Bronchial epithelial cell (primary cell): ENCODE measurements around the gene AARS2. TPM values are rescaled to one million over a fixed set of nuclear protein-coding genes. Genes with fewer than 3 reads are reported as not detected.
A peak's percentile ranks its signal among the peaks of the same experiment; 100 is the strongest.
"Not testable (repeated sequence)": the region's sequence is repeated elsewhere in the genome, so short reads cannot be mapped to it uniquely, and the experiment has no call there.

Source experiments
- DNase-seq: peaks from one replicate; pipeline ENCODE4 v3.0.0-alpha.2; 2010; ENCODE audit warnings: low read depth
- FAIRE-seq: peaks from 2 replicates; lab custom pipeline; 2011; peaks lifted over from hg19 to GRCh38; lab: Jason Lieb, UNC
- H3K27me3 ChIP-seq: 2 replicates; pipeline ENCODE4 v1.5.1; 2011; ENCODE audit warnings: low read length; ENCODE audit not compliant: control insufficient read depth, insufficient read depth
- H3K36me3 ChIP-seq: 2 replicates; pipeline ENCODE4 v1.5.1; 2011; ENCODE audit warnings: low read length; ENCODE audit not compliant: control insufficient read depth, insufficient read depth
- H3K4me3 ChIP-seq: 2 replicates; pipeline ENCODE4 v1.5.1; 2011; ENCODE audit warnings: mild to moderate bottlenecking, low read depth, low read length, control low read depth
- CTCF ChIP-seq: IDR thresholded peaks from 2 replicates; pipeline ENCODE4 v1.5.1; 2011; ENCODE audit warnings: mild to moderate bottlenecking, moderate library complexity, low read length, control low read depth, inconsistent platforms; ENCODE audit not compliant: insufficient read depth, severe bottlenecking
- total RNA-seq: library from RNA; depleted of rRNA; stranded (reverse); fragments of >200 nt; gene quantifications from 2 replicates; pipeline ENCODE4 v1.2.1, GENCODE V29; 2014

Gene AARS2
- total RNA-seq, 1 donor from 2014 or later, result 9.5 TPM

GRCh38 chr6:44327096-44327495 is 13.9 kb upstream of the AARS2 start:
- peaks cover 3% of the 10 kb centered on the region for H3K27me3 ChIP-seq

DNA sequence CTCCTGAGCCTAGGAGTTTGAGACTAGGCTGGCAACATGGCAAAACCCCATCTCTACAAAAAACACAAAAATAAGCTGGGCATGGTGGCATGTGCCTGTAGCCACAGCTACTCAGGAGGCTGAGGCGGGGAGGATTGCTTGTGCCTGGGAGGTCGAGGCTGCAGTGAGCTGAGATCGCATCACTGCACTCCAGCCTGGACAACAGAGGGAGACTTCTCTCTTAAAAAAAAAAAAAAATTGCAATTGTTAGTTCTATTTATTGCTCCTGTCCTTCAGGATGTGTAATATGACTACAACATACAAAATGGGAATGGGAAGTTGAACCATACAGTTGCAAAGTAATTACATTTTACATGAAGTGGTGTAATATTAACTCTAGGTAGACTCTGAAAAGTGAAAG is 8.1 kb upstream of the AARS2 start:
- no peak for FAIRE-seq
- DNase-seq, result no peak
- H3K4me3 ChIP-seq, result no peak overlapping the region
- no peaks in the 10 kb centered on the region for H3K36me3 ChIP-seq
- TF ChIP-seq CTCF, result no peak
- H3K27me3 ChIP-seq, result no peaks in the 10 kb centered on the region

More at GRCh38 chr6:44327096-44327495, 13.9 kb upstream of the AARS2 start:
- FAIRE-seq (no peak), DNase-seq (no peak)
- H3K36me3 ChIP-seq, result no peaks in the 10 kb centered on the region
- H3K4me3 ChIP-seq, result no peak overlapping the region
- no peak for TF ChIP-seq CTCF

DNA sequence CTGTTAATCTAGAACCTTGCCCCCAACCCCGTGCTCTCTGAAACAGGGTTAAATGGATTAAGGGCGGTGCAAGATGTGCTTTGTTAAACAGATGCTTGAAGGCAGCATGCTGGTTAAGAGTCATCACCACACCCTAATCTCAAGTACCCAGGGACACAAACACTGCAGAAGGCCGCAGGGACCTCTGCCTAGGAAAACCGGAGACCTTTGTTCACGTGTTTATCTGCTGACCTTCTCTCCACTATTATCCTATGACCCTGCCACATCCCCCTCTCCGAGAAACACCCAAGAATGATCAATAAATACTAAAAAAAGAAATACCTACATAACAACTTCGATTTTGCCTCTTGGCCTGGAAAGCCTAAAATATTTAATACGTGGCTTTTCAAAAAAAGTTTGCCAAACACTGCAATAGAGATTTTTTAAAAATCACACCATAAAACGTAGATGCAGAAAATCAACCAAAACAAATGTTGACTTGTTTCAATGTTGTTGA is 4.0 kb upstream of the AARS2 start:
- not testable (repeated sequence) for H3K4me3 ChIP-seq, FAIRE-seq, DNase-seq, H3K27me3 ChIP-seq, H3K36me3 ChIP-seq

DNA sequence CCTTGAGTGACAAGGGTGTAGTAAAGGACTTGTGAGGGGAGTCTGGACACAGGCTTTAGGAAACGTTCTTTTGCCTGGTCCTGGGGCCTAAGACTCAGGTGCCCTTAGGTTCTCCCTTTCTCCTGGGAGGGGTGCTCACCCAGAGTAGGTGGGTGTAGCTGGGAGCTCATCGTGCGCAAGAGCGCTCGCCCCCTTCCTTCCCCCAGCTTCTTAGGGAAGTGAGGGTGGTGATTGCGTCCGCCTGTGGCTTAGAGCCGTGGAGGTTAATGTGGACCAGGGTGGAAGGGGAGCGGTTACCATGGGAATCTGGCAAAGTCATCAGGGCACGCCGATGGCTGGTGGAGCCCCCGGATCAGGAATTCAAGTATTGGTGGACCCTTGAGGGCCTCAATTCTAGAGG is 3.3 kb upstream of the AARS2 start:
- H3K27me3 ChIP-seq, result no peaks in the 10 kb centered on the region
- no peak for TF ChIP-seq CTCF
- no peak overlapping the region for H3K4me3 ChIP-seq
- FAIRE-seq (no peak), DNase-seq (no peak)
- H3K36me3 ChIP-seq, result peaks cover 1% of the 10 kb centered on the region

GRCh38 chr6:44315951-44316350 is 2.8 kb upstream of the AARS2 start:
- Histone ChIP-seq H3K27me3 (no peaks in the 10 kb centered on the region), H3K36me3 (peaks cover 4% of the 10 kb centered on the region), H3K4me3 (no peak overlapping the region)
- no peak for DNase-seq
- no peak for TF ChIP-seq CTCF
- no peak for FAIRE-seq

GRCh38 chr6:44315516-44315915 is 2.4 kb upstream of the AARS2 start:
- no peaks in the 10 kb centered on the region for H3K27me3 ChIP-seq

GRCh38 chr6:44314657-44315056 is 1.5 kb upstream of the AARS2 start:
- not testable (repeated sequence) for DNase-seq, FAIRE-seq, H3K27me3 ChIP-seq, H3K4me3 ChIP-seq
- peaks cover 12% of the 10 kb centered on the region for H3K36me3 ChIP-seq

More at GRCh38 chr6:44315516-44315915, 2.4 kb upstream of the AARS2 start:
- peaks cover 7% of the 10 kb centered on the region for H3K36me3 ChIP-seq
- TF ChIP-seq CTCF, result no peak
- DNase-seq, result peak; percentile 44
- no peak for FAIRE-seq
- H3K4me3 ChIP-seq, result no peak overlapping the region
